A549 (cell line): Measurements from ENCODE around the gene BCAS3. TPM values are rescaled to one million over a fixed set of nuclear protein-coding genes. Genes with fewer than 3 reads are reported as not detected.

Experiments used
- ATAC-seq, 2 experiments: fragments of 200-7000 bp in 1 of 2; fragments of >200 bp in 1 of 2; cut with Nextera tagmentation in 1 of 2; cut with Tn5 transposase in 1 of 2; 3 replicates each; pipeline versions ENCODE4 v1.8.0 to v1.9.1; 2018 to 2020; ENCODE audit warnings: mild to moderate bottlenecking in 1 of 2, moderate library complexity in 1 of 2
- CTCF ChIA-PET: fragments of 300-600 bp; sonication (Branson Sonifier 250); formaldehyde crosslinking; extraction: SDS; loops from one replicate; lab custom pipeline; 2021; ENCODE audit warnings: antibody characterized with exemption, inconsistent platforms; lab: Yijun Ruan, JAX
- POLR2A ChIA-PET: fragments of 350-600 bp; formaldehyde crosslinking; extraction: SDS; loops from one replicate; lab custom pipeline; 2021; ENCODE audit warnings: antibody characterized with exemption, inconsistent platforms; lab: Yijun Ruan, JAX
- DNase-seq, 2 experiments: peaks; one replicate each; pipeline versions ENCODE4 v3.0.0 to v3.0.0-alpha.2; 2011 to 2016; ENCODE audit warnings: low read depth in 1 of 2, low spot score in 1 of 2
- FAIRE-seq: peaks from 2 replicates; lab custom pipeline; 2011; peaks lifted over from hg19 to GRCh38; lab: Jason Lieb, UNC
- H3K27ac ChIP-seq, 2 experiments: fragments of >200 bp; sonication (Bioruptor Twin); formaldehyde crosslinking; 3 replicates each; pipeline ENCODE4 v1.5.1; 2016 to 2017
- H3K4me1 ChIP-seq: fragments of >200 bp; sonication (Bioruptor Twin); formaldehyde crosslinking; 3 replicates; pipeline ENCODE4 v1.6.1; 2016
- H3K4me2 ChIP-seq: fragments of >200 bp; sonication (Bioruptor Twin); formaldehyde crosslinking; 3 replicates; pipeline ENCODE4 v1.6.1; 2016
- H3K4me3 ChIP-seq: fragments of >200 bp; sonication (Bioruptor Twin); formaldehyde crosslinking; 3 replicates; pipeline ENCODE4 v1.5.1; 2016
- H3K9me3 ChIP-seq: fragments of >200 bp; sonication (Bioruptor Twin); formaldehyde crosslinking; 3 replicates; pipeline ENCODE4 v1.6.1; 2016
- BHLHE40 ChIP-seq: IDR thresholded peaks from 2 replicates; pipeline ENCODE4 v1.6.1; 2012; ENCODE audit warnings: low read depth, low read length, inconsistent platforms
- CHD2 ChIP-seq: fragments of 150-350 bp; IDR thresholded peaks from 2 replicates; pipeline ENCODE4 v1.6.1; 2014; ENCODE audit warnings: low read length; ENCODE audit not compliant: partially characterized antibody
- CHD4 ChIP-seq: fragments of 200-600 bp; sonication (generic); IDR thresholded peaks from 2 replicates; pipeline ENCODE4 v1.6.1; 2016; ENCODE audit warnings: antibody characterized with exemption, mild to moderate bottlenecking, borderline replicate concordance
- EHF ChIP-seq: fragments of 250-450 bp; sonication (Bioruptor Pico); IDR thresholded peaks from 2 replicates; pipeline ENCODE4 v1.5.0; 2020; ENCODE audit warnings: mild to moderate bottlenecking
- FOSB ChIP-seq: fragments of 250-450 bp; sonication (Bioruptor Pico); IDR thresholded peaks from 2 replicates; pipeline ENCODE4 v1.5.0; 2020; ENCODE audit warnings: mild to moderate bottlenecking, moderate library complexity
- FOSL2 ChIP-seq, 2 experiments: fragments of 450-650 bp in 1 of 2; fragments of >200 bp in 1 of 2; sonication (Bioruptor Twin) in 1 of 2; formaldehyde crosslinking; IDR thresholded peaks; 2 replicates each; pipeline versions ENCODE4 v1.5.0 to v1.6.1; 2016 to 2020; ENCODE audit warnings: mild to moderate bottlenecking in 1 of 2, moderate library complexity in 1 of 2
- HEYL ChIP-seq: fragments of 250-450 bp; sonication (Bioruptor Pico); IDR thresholded peaks from 2 replicates; pipeline ENCODE4 v1.8.0; 2021; ENCODE audit warnings: mild to moderate bottlenecking, moderate library complexity
- HOXB13 ChIP-seq: fragments of 250-450 bp; sonication (Bioruptor Pico); IDR thresholded peaks from 2 replicates; pipeline ENCODE4 v1.5.0; 2020; ENCODE audit warnings: low read depth, mild to moderate bottlenecking, moderate library complexity
- HOXB5 ChIP-seq: fragments of 250-450 bp; sonication (Bioruptor Pico); IDR thresholded peaks from 2 replicates; pipeline ENCODE4 v1.5.0; 2020; ENCODE audit warnings: mild to moderate bottlenecking, moderate library complexity
- JUN ChIP-seq, 2 experiments: fragments of >200 bp; sonication (Bioruptor Twin); formaldehyde crosslinking; IDR thresholded peaks; 2 replicates in 1 of 2; 3 replicates in 1 of 2; pipeline ENCODE4 v1.6.1; 2016 to 2017
- KDM1A ChIP-seq: fragments of 200-600 bp; sonication (generic); IDR thresholded peaks from 2 replicates; pipeline ENCODE4 v1.6.1; 2016; ENCODE audit warnings: low read depth, mild to moderate bottlenecking
- KDM5A ChIP-seq: fragments of 200-600 bp; sonication (generic); IDR thresholded peaks from 2 replicates; pipeline ENCODE4 v1.6.1; 2016; ENCODE audit warnings: antibody characterized with exemption, mild to moderate bottlenecking
- MAFK ChIP-seq: fragments of 450-650 bp; IDR thresholded peaks from 2 replicates; pipeline ENCODE4 v1.6.1; 2014; ENCODE audit not compliant: partially characterized antibody
- NFE2L2 ChIP-seq: fragments of 150-350 bp; conservative IDR thresholded peaks from 2 replicates; pipeline ENCODE4 v1.6.1; 2014; ENCODE audit warnings: low read length
- RAD21 ChIP-seq, 2 experiments: fragments of >200 bp in 1 of 2; sonication (Bioruptor Twin) in 1 of 2; formaldehyde crosslinking in 1 of 2; IDR thresholded peaks in 1 of 2; conservative IDR thresholded peaks in 1 of 2; 2 replicates in 1 of 2; 3 replicates in 1 of 2; pipeline ENCODE4 v1.6.1; 2012 to 2018; ENCODE audit warnings: inconsistent platforms in 1 of 2
- SREBF2 ChIP-seq: fragments of 450-650 bp; IDR thresholded peaks from 2 replicates; pipeline ENCODE4 v1.6.1; 2014; ENCODE audit warnings: mild to moderate bottlenecking, moderate library complexity
- TP53 ChIP-seq: fragments of 250-450 bp; sonication (Bioruptor Pico); IDR thresholded peaks from 2 replicates; pipeline ENCODE4 v1.5.0; 2021; ENCODE audit warnings: mild to moderate bottlenecking, moderate library complexity
- ZFP36 ChIP-seq: fragments of 450-650 bp; IDR thresholded peaks from 2 replicates; pipeline ENCODE4 v1.6.1; 2014; ENCODE audit warnings: borderline replicate concordance; ENCODE audit not compliant: partially characterized antibody
- ZNF302 ChIP-seq: fragments of 250-450 bp; sonication (Bioruptor Pico); IDR thresholded peaks from 2 replicates; pipeline ENCODE4 v1.9.0; 2021; ENCODE audit warnings: inconsistent platforms, mild to moderate bottlenecking, moderate library complexity
- WGBS: methylation state at CpG from one replicate; pipeline ENCODE4 v1.1.6; 2017; ENCODE audit errors: missing lambda C conversion rate; 5-methylcytosine and 5-hydroxymethylcytosine counted together
- polyA plus RNA-seq, 4 experiments: library from polyadenylated mRNA; depleted of rRNA in 3 of 4; stranded (reverse); fragments of >200 nt; fragmentation: RNase III in 1 of 4; extraction: RNeasy Plus Mini Kit Qiagen cat#74134 plus additional on column Dnase treatment in 1 of 4; gene quantifications; 2 replicates in 3 of 4; 3 replicates in 1 of 4; pipeline ENCODE4 v1.2.3, GENCODE V29; 2011 to 2017
- TF ChIP-seq, protein P1 (sequence below): fragments of 250-450 bp; sonication (Bioruptor Pico); IDR thresholded peaks from 2 replicates; pipeline ENCODE4 v1.5.0; 2020; ENCODE audit warnings: low read depth, mild to moderate bottlenecking, moderate library complexity
- TF ChIP-seq, protein P2 (sequence below): fragments of 150-350 bp; IDR thresholded peaks from 2 replicates; pipeline ENCODE4 v1.6.1; 2014; ENCODE audit warnings: low read depth, mild to moderate bottlenecking, low read length
- TF ChIP-seq, protein P3 (sequence below): fragments of >200 bp; sonication (Bioruptor Twin); formaldehyde crosslinking; IDR thresholded peaks from 2 replicates; pipeline ENCODE4 v1.6.1; 2016
- TF ChIP-seq, protein P4 (sequence below): fragments of 250-450 bp; sonication (Bioruptor Pico); IDR thresholded peaks from 2 replicates; pipeline ENCODE4 v1.5.0; 2021; ENCODE audit warnings: mild to moderate bottlenecking, moderate library complexity, borderline replicate concordance
- TF ChIP-seq, protein P5 (sequence below): fragments of 450-650 bp; IDR thresholded peaks from 2 replicates; pipeline ENCODE4 v1.6.1; 2014; ENCODE audit warnings: antibody characterized with exemption
- TF ChIP-seq, protein P6 (sequence below): fragments of 200-600 bp; sonication (generic); IDR thresholded peaks from 2 replicates; pipeline ENCODE4 v1.6.1; 2016; ENCODE audit warnings: antibody characterized with exemption, mild to moderate bottlenecking, moderate library complexity

Gene BCAS3
- polyA plus RNA-seq, 2 of the 4 experiments (the other 2 are of a cell fraction): 14.7 to 43.4 TPM

DNA sequence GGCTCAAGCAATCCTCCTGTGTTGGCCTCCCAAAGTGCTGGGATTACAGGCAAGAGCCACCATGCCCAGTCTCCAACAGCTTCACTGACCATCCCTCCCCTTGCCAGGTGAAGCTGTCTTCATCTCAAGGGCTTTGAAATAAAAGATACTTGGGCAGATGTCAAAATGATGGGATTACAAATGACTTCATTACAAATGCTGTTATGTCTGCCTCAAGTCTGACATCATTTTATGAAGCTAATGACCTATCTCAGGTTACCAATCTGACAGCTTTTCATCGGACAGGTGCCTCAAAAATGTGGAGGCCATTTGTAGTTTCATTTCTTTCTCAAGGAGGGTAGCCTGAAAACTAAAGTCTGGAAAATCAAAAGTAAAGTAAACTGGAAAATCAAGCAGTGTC lies 398.3 kb downstream of the BCAS3 start:
- TF ChIP-seq BHLHE40: no peak
- TF ChIP-seq, protein P1, sequence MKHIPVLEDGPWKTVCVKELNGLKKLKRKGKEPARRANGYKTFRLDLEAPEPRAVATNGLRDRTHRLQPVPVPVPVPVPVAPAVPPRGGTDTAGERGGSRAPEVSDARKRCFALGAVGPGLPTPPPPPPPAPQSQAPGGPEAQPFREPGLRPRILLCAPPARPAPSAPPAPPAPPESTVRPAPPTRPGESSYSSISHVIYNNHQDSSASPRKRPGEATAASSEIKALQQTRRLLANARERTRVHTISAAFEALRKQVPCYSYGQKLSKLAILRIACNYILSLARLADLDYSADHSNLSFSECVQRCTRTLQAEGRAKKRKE: no peak
- TF ChIP-seq, protein P2, sequence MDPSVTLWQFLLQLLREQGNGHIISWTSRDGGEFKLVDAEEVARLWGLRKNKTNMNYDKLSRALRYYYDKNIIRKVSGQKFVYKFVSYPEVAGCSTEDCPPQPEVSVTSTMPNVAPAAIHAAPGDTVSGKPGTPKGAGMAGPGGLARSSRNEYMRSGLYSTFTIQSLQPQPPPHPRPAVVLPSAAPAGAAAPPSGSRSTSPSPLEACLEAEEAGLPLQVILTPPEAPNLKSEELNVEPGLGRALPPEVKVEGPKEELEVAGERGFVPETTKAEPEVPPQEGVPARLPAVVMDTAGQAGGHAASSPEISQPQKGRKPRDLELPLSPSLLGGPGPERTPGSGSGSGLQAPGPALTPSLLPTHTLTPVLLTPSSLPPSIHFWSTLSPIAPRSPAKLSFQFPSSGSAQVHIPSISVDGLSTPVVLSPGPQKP: no peak
- TF ChIP-seq CHD2: no peak
- TF ChIP-seq FOSL2 (IDR thresholded peaks at IDR 0.05): no peak
- TF ChIP-seq FOSL2 (CRISPR knock-in tag; IDR thresholded peaks at IDR 0.05): no peak
- TF ChIP-seq, protein P3, sequence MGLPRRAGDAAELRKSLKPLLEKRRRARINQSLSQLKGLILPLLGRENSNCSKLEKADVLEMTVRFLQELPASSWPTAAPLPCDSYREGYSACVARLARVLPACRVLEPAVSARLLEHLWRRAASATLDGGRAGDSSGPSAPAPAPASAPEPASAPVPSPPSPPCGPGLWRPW: no peak
- no peak for TF ChIP-seq ZNF302 (CRISPR knock-in tag)
- no peak for TF ChIP-seq NFE2L2
- TF ChIP-seq FOSB (CRISPR knock-in tag): no peak
- no peak for TF ChIP-seq KDM1A
- 85% methylated on average over 1 of the region's 1 CpG for WGBS
- CTCF ChIA-PET: no interaction called here
- no peak overlapping the region for H3K27ac ChIP-seq
- POLR2A ChIA-PET: no interaction called here
- ATAC-seq: no peak
- FAIRE-seq: no peak
- H3K4me2 ChIP-seq: no peak overlapping the region
- H3K9me3 ChIP-seq: no peaks in the 10 kb centered on the region
- no peak for DNase-seq
- H3K4me1 ChIP-seq: peaks cover 5% of the 10 kb centered on the region; the same call in 1 of the 3 replicates
- H3K4me3 ChIP-seq: no peak overlapping the region

DNA sequence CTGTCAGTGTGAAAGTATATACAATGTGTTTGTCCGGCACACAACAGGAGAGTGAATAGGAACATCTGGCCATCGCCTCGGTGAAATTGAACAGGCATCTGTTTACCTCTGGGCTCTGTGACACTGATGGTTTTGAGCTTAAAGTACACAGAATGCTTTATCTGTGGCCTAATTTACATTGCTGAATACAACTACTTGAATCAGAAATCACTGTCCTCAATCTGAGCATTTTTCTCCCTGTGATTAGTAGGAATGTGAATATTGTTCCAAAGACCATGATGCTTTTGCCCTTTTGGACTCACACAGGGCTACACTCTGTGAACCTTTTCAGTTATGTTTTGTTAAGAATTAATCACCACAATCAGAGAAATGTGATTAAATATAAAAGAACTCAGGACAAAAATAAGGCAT lies 399.0 kb downstream of the BCAS3 start:
- H3K4me1 ChIP-seq: peaks cover 5% of the 10 kb centered on the region; the same call in 1 of the 3 replicates
- WGBS: 98% methylated on average over 3 of the region's 3 CpGs
- CTCF ChIA-PET: no interaction called here
- no peak overlapping the region for H3K27ac ChIP-seq
- DNase-seq: no peak
- ATAC-seq: no peak
- FAIRE-seq: no peak
- H3K9me3 ChIP-seq: no peaks in the 10 kb centered on the region
- no peak overlapping the region for H3K4me2 ChIP-seq
- POLR2A ChIA-PET: no interaction called here
- no peak for TF ChIP-seq CHD4
- no peak for TF ChIP-seq KDM5A
- TF ChIP-seq MAFK: no peak
- TF ChIP-seq JUN (IDR thresholded peaks at IDR 0.05): no peak
- TF ChIP-seq HOXB13 (CRISPR knock-in tag): no peak
- TF ChIP-seq FOSB (CRISPR knock-in tag): no peak
- no peak for TF ChIP-seq EHF
- TF ChIP-seq SREBF2: no peak
- no peak for TF ChIP-seq HEYL
- TF ChIP-seq RAD21 (conservative IDR thresholded peaks at IDR 0.05 in 1 of 2, IDR thresholded peaks at IDR 0.05 in 1 of 2): no peak
- no peak for TF ChIP-seq FOSL2 (IDR thresholded peaks at IDR 0.05)
- no peak for TF ChIP-seq FOSL2 (CRISPR knock-in tag; IDR thresholded peaks at IDR 0.05)
- TF ChIP-seq BHLHE40: no peak
- TF ChIP-seq, protein P4, sequence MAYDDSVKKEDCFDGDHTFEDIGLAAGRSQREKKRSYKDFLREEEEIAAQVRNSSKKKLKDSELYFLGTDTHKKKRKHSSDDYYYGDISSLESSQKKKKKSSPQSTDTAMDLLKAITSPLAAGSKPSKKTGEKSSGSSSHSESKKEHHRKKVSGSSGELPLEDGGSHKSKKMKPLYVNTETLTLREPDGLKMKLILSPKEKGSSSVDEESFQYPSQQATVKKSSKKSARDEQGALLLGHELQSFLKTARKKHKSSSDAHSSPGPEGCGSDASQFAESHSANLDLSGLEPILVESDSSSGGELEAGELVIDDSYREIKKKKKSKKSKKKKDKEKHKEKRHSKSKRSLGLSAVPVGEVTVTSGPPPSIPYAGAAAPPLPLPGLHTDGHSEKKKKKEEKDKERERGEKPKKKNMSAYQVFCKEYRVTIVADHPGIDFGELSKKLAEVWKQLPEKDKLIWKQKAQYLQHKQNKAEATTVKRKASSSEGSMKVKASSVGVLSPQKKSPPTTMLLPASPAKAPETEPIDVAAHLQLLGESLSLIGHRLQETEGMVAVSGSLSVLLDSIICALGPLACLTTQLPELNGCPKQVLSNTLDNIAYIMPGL (CRISPR knock-in tag): no peak
- TF ChIP-seq, protein P5, sequence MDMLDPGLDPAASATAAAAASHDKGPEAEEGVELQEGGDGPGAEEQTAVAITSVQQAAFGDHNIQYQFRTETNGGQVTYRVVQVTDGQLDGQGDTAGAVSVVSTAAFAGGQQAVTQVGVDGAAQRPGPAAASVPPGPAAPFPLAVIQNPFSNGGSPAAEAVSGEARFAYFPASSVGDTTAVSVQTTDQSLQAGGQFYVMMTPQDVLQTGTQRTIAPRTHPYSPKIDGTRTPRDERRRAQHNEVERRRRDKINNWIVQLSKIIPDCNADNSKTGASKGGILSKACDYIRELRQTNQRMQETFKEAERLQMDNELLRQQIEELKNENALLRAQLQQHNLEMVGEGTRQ: no peak
- TF ChIP-seq ZFP36: no peak
- TF ChIP-seq, protein P6, sequence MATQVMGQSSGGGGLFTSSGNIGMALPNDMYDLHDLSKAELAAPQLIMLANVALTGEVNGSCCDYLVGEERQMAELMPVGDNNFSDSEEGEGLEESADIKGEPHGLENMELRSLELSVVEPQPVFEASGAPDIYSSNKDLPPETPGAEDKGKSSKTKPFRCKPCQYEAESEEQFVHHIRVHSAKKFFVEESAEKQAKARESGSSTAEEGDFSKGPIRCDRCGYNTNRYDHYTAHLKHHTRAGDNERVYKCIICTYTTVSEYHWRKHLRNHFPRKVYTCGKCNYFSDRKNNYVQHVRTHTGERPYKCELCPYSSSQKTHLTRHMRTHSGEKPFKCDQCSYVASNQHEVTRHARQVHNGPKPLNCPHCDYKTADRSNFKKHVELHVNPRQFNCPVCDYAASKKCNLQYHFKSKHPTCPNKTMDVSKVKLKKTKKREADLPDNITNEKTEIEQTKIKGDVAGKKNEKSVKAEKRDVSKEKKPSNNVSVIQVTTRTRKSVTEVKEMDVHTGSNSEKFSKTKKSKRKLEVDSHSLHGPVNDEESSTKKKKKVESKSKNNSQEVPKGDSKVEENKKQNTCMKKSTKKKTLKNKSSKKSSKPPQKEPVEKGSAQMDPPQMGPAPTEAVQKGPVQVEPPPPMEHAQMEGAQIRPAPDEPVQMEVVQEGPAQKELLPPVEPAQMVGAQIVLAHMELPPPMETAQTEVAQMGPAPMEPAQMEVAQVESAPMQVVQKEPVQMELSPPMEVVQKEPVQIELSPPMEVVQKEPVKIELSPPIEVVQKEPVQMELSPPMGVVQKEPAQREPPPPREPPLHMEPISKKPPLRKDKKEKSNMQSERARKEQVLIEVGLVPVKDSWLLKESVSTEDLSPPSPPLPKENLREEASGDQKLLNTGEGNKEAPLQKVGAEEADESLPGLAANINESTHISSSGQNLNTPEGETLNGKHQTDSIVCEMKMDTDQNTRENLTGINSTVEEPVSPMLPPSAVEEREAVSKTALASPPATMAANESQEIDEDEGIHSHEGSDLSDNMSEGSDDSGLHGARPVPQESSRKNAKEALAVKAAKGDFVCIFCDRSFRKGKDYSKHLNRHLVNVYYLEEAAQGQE: no peak
- TF ChIP-seq TP53: no peak
- no peak for TF ChIP-seq HOXB5 (CRISPR knock-in tag)
- no peak for TF ChIP-seq KDM1A
- H3K4me3 ChIP-seq: no peak overlapping the region
